IMR-90 (cell line): ENCODE data around the gene PCYT1B. TPM values are rescaled to one million over a fixed set of nuclear protein-coding genes. Genes with fewer than 3 reads are reported as not detected.

Experiments used
- ATAC-seq: fragments of 200-7000 bp; cut with Tn5 transposase; 2 replicates; pipeline ENCODE4 v1.9.1; 2020; ENCODE audit warnings: low read depth, mild to moderate bottlenecking, moderate library complexity
- BruUV-seq: library from RNA; stranded (reverse); fragments of 400-500 nt; replicated peaks from 2 replicates; lab custom pipeline; 2021; lab: Mats Ljungman, UMichigan
- CTCF ChIA-PET: fragments of 300-600 bp; formaldehyde crosslinking; extraction: SDS; loops from one replicate; lab custom pipeline; 2021; ENCODE audit warnings: antibody characterized with exemption; lab: Yijun Ruan, JAX
- POLR2A ChIA-PET: fragments of 300-600 bp; sonication (Branson Sonifier 250); formaldehyde crosslinking; loops from one replicate; lab custom pipeline; 2022; ENCODE audit warnings: antibody characterized with exemption; ENCODE audit not compliant: unreplicated experiment; lab: Charles Lee
- DNase-seq: peaks from one replicate; pipeline ENCODE4 v3.0.0; 2013
- H2AFZ ChIP-seq: replicated peaks from 2 replicates; pipeline ENCODE3; 2013; ENCODE audit warnings: low read length, mild to moderate bottlenecking; ENCODE audit not compliant: poor library complexity
- H2AK5ac ChIP-seq: 2 replicates; pipeline ENCODE4 v1.6.1; 2013; ENCODE audit warnings: low read depth, low read length, inconsistent platforms
- H2AK9ac ChIP-seq: replicated peaks from 2 replicates; pipeline ENCODE3; 2013; ENCODE audit warnings: mild to moderate bottlenecking, low read depth, low read length, moderate library complexity; ENCODE audit not compliant: poor library complexity
- H2BK120ac ChIP-seq: 2 replicates; pipeline ENCODE4 v1.6.1; 2013; ENCODE audit warnings: low read depth, low read length, inconsistent platforms
- H2BK15ac ChIP-seq: 3 replicates; pipeline ENCODE4 v1.6.1; 2013; ENCODE audit warnings: low read depth, low read length, inconsistent platforms
- H2BK20ac ChIP-seq: 2 replicates; pipeline ENCODE4 v1.6.1; 2013; ENCODE audit warnings: low read depth, mild to moderate bottlenecking, inconsistent platforms, low read length, moderate library complexity
- H2BK5ac ChIP-seq: 2 replicates; pipeline ENCODE4 v1.6.1; 2013; ENCODE audit warnings: mild to moderate bottlenecking, low read depth, low read length, inconsistent platforms; ENCODE audit not compliant: poor library complexity, severe bottlenecking
- H3K14ac ChIP-seq: replicated peaks from 2 replicates; pipeline ENCODE4 v1.6.1; 2013; ENCODE audit warnings: low read depth, low read length, inconsistent platforms
- H3K18ac ChIP-seq: 2 replicates; pipeline ENCODE4 v1.6.1; 2013; ENCODE audit warnings: low read depth, low read length, control low read depth
- H3K23ac ChIP-seq: 2 replicates; pipeline ENCODE4 v1.6.1; 2013; ENCODE audit warnings: low read depth, low read length, inconsistent platforms
- H3K27ac ChIP-seq: 2 replicates; pipeline ENCODE4 v1.5.1; 2013; ENCODE audit warnings: mild to moderate bottlenecking, control low read depth, low read length; ENCODE audit not compliant: insufficient read depth
- H3K27me3 ChIP-seq: 2 replicates; pipeline ENCODE4 v1.6.1; 2013; ENCODE audit warnings: low read length; ENCODE audit not compliant: control insufficient read depth, insufficient read depth
- H3K36me3 ChIP-seq: 2 replicates; pipeline ENCODE4 v1.6.1; 2013; ENCODE audit warnings: low read length, mixed read lengths; ENCODE audit not compliant: control insufficient read depth, insufficient read depth
- H3K4ac ChIP-seq: 2 replicates; pipeline ENCODE4 v1.6.1; 2013; ENCODE audit warnings: low read depth, low read length, inconsistent platforms
- H3K4me1 ChIP-seq: 2 replicates; pipeline ENCODE4 v1.6.1; 2013; ENCODE audit warnings: low read length, mixed read lengths; ENCODE audit not compliant: control insufficient read depth, insufficient read depth
- H3K4me2 ChIP-seq: 2 replicates; pipeline ENCODE4 v1.6.1; 2013; ENCODE audit warnings: low read depth, mild to moderate bottlenecking, control low read depth, low read length, moderate library complexity
- H3K4me3 ChIP-seq: 2 replicates; pipeline ENCODE4 v1.5.1; 2013; ENCODE audit warnings: low read depth, mild to moderate bottlenecking, control low read depth, low read length, moderate library complexity; ENCODE audit not compliant: insufficient read depth
- H3K56ac ChIP-seq: 2 replicates; pipeline ENCODE4 v1.6.1; 2013; ENCODE audit warnings: low read length, inconsistent platforms; ENCODE audit not compliant: insufficient read depth; ENCODE audit errors: extremely low read depth
- H3K79me1 ChIP-seq, 2 experiments: 2 replicates each; pipeline ENCODE4 v1.6.1; 2013; ENCODE audit warnings: low read length in 2 of 2, inconsistent platforms in 1 of 2, low read depth in 1 of 2
- H3K9ac ChIP-seq: 2 replicates; pipeline ENCODE4 v1.6.1; 2013; ENCODE audit warnings: low read depth, low read length, control low read depth
- H3K9me1 ChIP-seq: 2 replicates; pipeline ENCODE4 v1.6.1; 2013; ENCODE audit warnings: low read length, inconsistent platforms; ENCODE audit not compliant: insufficient read depth
- H3K9me3 ChIP-seq: 2 replicates; pipeline ENCODE4 v1.6.1; 2013; ENCODE audit warnings: low read length; ENCODE audit not compliant: control insufficient read depth, insufficient read depth
- H4K20me1 ChIP-seq: 2 replicates; pipeline ENCODE4 v1.6.1; 2013; ENCODE audit warnings: low read length, inconsistent platforms; ENCODE audit not compliant: insufficient read depth
- H4K5ac ChIP-seq: 2 replicates; pipeline ENCODE4 v1.6.1; 2013; ENCODE audit warnings: mild to moderate bottlenecking, low read depth, low read length, control low read depth
- H4K8ac ChIP-seq, 2 experiments: 2 replicates each; pipeline ENCODE4 v1.6.1; 2013; ENCODE audit warnings: low read depth in 2 of 2, low read length in 2 of 2, control low read depth in 1 of 2, inconsistent platforms in 1 of 2
- H4K91ac ChIP-seq: 2 replicates; pipeline ENCODE4 v1.6.1; 2013; ENCODE audit warnings: low read depth, low read length, inconsistent platforms; ENCODE audit not compliant: insufficient read depth
- BHLHE40 ChIP-seq: fragments of 150-350 bp; IDR thresholded peaks from 2 replicates; pipeline ENCODE4 v1.6.1; 2016; ENCODE audit warnings: mild to moderate bottlenecking, low read depth, low read length
- CEBPB ChIP-seq: IDR thresholded peaks from 2 replicates; pipeline ENCODE4 v1.6.1; 2012; ENCODE audit warnings: low read depth, low read length, improper control_type of control experiment
- CHD1 ChIP-seq: IDR thresholded peaks from 2 replicates; pipeline ENCODE4 v1.6.1; 2012; ENCODE audit warnings: low read depth, low read length, improper control_type of control experiment
- CTCF ChIP-seq: conservative IDR thresholded peaks from 2 replicates; pipeline ENCODE4 v1.5.1; 2012; ENCODE audit warnings: mild to moderate bottlenecking, low read depth, low read length, improper control_type of control experiment
- ELK1 ChIP-seq: fragments of 150-350 bp; IDR thresholded peaks from 2 replicates; pipeline ENCODE4 v1.6.1; 2016; ENCODE audit warnings: low read depth, mild to moderate bottlenecking, low read length, moderate library complexity, borderline replicate concordance
- FOS ChIP-seq: fragments of 150-350 bp; IDR thresholded peaks from 2 replicates; pipeline ENCODE4 v1.6.1; 2016; ENCODE audit warnings: low read depth, low read length
- MAFK ChIP-seq: IDR thresholded peaks from 2 replicates; pipeline ENCODE4 v1.6.1; 2012; ENCODE audit warnings: low read depth, low read length, improper control_type of control experiment
- MAZ ChIP-seq: IDR thresholded peaks from 2 replicates; pipeline ENCODE4 v1.6.1; 2012; ENCODE audit warnings: low read depth, mild to moderate bottlenecking, low read length, improper control_type of control experiment, moderate library complexity, borderline replicate concordance
- MXI1 ChIP-seq: IDR thresholded peaks from 2 replicates; pipeline ENCODE4 v1.6.1; 2012; ENCODE audit warnings: low read depth, mild to moderate bottlenecking, low read length, moderate library complexity, borderline replicate concordance
- NFE2L2 ChIP-seq: fragments of 150-350 bp; IDR thresholded peaks from 2 replicates; pipeline ENCODE4 v1.6.1; 2016; ENCODE audit warnings: low read depth, mild to moderate bottlenecking, low read length
- POLR2A ChIP-seq: IDR thresholded peaks from 2 replicates; pipeline ENCODE4 v1.6.1; 2012; ENCODE audit warnings: mild to moderate bottlenecking, low read depth, low read length
- RAD21 ChIP-seq: IDR thresholded peaks from 2 replicates; pipeline ENCODE4 v1.6.1; 2012; ENCODE audit warnings: low read length, improper control_type of control experiment
- RCOR1 ChIP-seq: IDR thresholded peaks from 2 replicates; pipeline ENCODE4 v1.6.1; 2012; ENCODE audit warnings: mild to moderate bottlenecking, low read length, improper control_type of control experiment; ENCODE audit not compliant: insufficient replicate concordance
- RFX5 ChIP-seq: IDR thresholded peaks from 2 replicates; pipeline ENCODE4 v1.8.0; 2012; ENCODE audit warnings: low read depth, mild to moderate bottlenecking, low read length, moderate library complexity
- SMC3 ChIP-seq: fragments of 150-350 bp; IDR thresholded peaks from 2 replicates; pipeline ENCODE4 v1.6.1; 2016; ENCODE audit warnings: low read depth, mild to moderate bottlenecking, antibody characterized with exemption, low read length, moderate library complexity
- WGBS, 2 experiments: methylation state at CpG; one replicate each; pipeline versions ENCODE4 v1.1.5 to v1.1.7; 2013; ENCODE audit warnings: missing lambda C conversion rate in 2 of 2; ENCODE audit not compliant: insufficient read length in 1 of 2; ENCODE audit errors: extremely low coverage in 2 of 2; 5-methylcytosine and 5-hydroxymethylcytosine counted together
- dilution Hi-C: fragments of 300-500 bp; cut with HindIII; formaldehyde crosslinking; loops from one replicate; pipeline ENCODE4 v1.14.3; 2018; ENCODE audit warnings: low sequenced_read_pairs; ENCODE audit not compliant: unreplicated experiment
- in situ Hi-C: fragments of 300-500 bp; cut with MboI; formaldehyde crosslinking; loops from 3 replicates; pipeline ENCODE4 v1.14.3; 2019; ENCODE audit warnings: low sequenced_read_pairs, inconsistent platforms, mixed read lengths
- intact Hi-C: fragments of 100-400 bp; cut with micrococcal nuclease; formaldehyde crosslinking; loops from 2 replicates; pipeline ENCODE4 v1.10.0; 2022
- polyA plus RNA-seq, 3 experiments: library from polyadenylated mRNA; depleted of rRNA; stranded (reverse); fragments of >200 nt; gene quantifications; 2 replicates each; pipeline ENCODE4 v1.2.3, GENCODE V29; 2012; ENCODE audit warnings: low replicate concordance in 1 of 3
- total RNA-seq: library from RNA; depleted of rRNA; stranded (reverse); fragments of >200 nt; gene quantifications from 2 replicates; pipeline ENCODE4 v1.2.3, GENCODE V29; 2012
- TF ChIP-seq, protein P1 (sequence below): fragments of 150-350 bp; IDR thresholded peaks from 2 replicates; pipeline ENCODE4 v1.6.1; 2017; ENCODE audit warnings: mild to moderate bottlenecking, antibody characterized with exemption, low read length, low read depth

The PCYT1B gene
- total and polyA plus RNA-seq, 2 of the 4 experiments (the other 2 are of a cell fraction): under 0.01 to 0.09 TPM

GRCh38 chrX:24542756-24543155 is 104.4 kb downstream of the PCYT1B start:
- POLR2A ChIA-PET: no interaction called here
- H2BK20ac ChIP-seq: no peak overlapping the region
- ATAC-seq (no peak), DNase-seq (no peak)
- no peak overlapping the region for H4K5ac ChIP-seq
- H3K36me3 ChIP-seq: no peaks in the 10 kb centered on the region
- no peak overlapping the region for H3K23ac ChIP-seq
- H3K27me3 ChIP-seq: peaks cover 2% of the 10 kb centered on the region; the same call in 1 of the 2 replicates
- no peak overlapping the region for H2AK5ac ChIP-seq
- dilution Hi-C loops: no loop called here
- no peak overlapping the region for H3K4ac ChIP-seq
- H3K18ac ChIP-seq: no peak overlapping the region
- H3K79me1 ChIP-seq: no peaks in the 10 kb centered on the region
- TF ChIP-seq POLR2A (no peak), RCOR1 (no peak), FOS (no peak), SMC3 (no peak), CTCF (no peak), BHLHE40 (no peak), CEBPB (no peak), RAD21 (no peak), MXI1 (no peak), MAZ (no peak), CHD1 (no peak), MAFK (no peak), RFX5 (no peak), NFE2L2 (no peak), ELK1 (no peak)
- TF ChIP-seq, protein P1, sequence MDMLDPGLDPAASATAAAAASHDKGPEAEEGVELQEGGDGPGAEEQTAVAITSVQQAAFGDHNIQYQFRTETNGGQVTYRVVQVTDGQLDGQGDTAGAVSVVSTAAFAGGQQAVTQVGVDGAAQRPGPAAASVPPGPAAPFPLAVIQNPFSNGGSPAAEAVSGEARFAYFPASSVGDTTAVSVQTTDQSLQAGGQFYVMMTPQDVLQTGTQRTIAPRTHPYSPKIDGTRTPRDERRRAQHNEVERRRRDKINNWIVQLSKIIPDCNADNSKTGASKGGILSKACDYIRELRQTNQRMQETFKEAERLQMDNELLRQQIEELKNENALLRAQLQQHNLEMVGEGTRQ: no peak
- intact Hi-C loops: no loop called here
- H4K91ac ChIP-seq: no peak overlapping the region
- no peaks in the 10 kb centered on the region for H3K9me1 ChIP-seq
- H3K9ac ChIP-seq: no peak overlapping the region
- no peak overlapping the region for H3K4me2 ChIP-seq
- no peaks in the 10 kb centered on the region for H3K4me1 ChIP-seq
- no TSS peak for BruUV-seq
- H2BK120ac ChIP-seq: no peak overlapping the region
- H2AFZ ChIP-seq: no peak overlapping the region
- H3K27ac ChIP-seq: no peak overlapping the region
- H4K20me1 ChIP-seq: no peaks in the 10 kb centered on the region
- no peak overlapping the region for H3K56ac ChIP-seq
- no peak overlapping the region for H3K14ac ChIP-seq
- H2BK5ac ChIP-seq: no peak overlapping the region
- no peak overlapping the region for H2AK9ac ChIP-seq
- H2BK15ac ChIP-seq: no peak overlapping the region
- in situ Hi-C loops: no loop called here
- CTCF ChIA-PET: no interaction called here
- WGBS, 2 experiments: no CpG with 5 or more reads among the region's 4 CpGs
- no peak overlapping the region for H4K8ac ChIP-seq
- H3K4me3 ChIP-seq: no peak overlapping the region
- no peaks in the 10 kb centered on the region for H3K9me3 ChIP-seq
